Stomach smooth muscle (tissue), 2 donors: Measurements from ENCODE around the gene OVOL1.
A peak's percentile ranks its signal among the peaks of the same experiment; 100 is the strongest.
"Not testable (repeated sequence)": the region's sequence is repeated elsewhere in the genome, so short reads cannot be mapped to it uniquely, and the experiment has no call there.

Experiments used
- H3K27ac ChIP-seq: one replicate; pipeline ENCODE4 v1.7.0; 2013; ENCODE audit warnings: mild to moderate bottlenecking, low read length, inconsistent platforms
- H3K27me3 ChIP-seq, 2 donors: one replicate each; pipeline ENCODE4 v1.7.0; 2013; ENCODE audit warnings: low read length in 2 of 2; ENCODE audit not compliant: insufficient read depth in 2 of 2, control insufficient read depth in 1 of 2
- H3K36me3 ChIP-seq, 2 donors: one replicate each; pipeline ENCODE4 v1.7.0; 2013; ENCODE audit warnings: low read length in 2 of 2; ENCODE audit not compliant: control insufficient read depth in 2 of 2, insufficient read depth in 2 of 2
- H3K4me1 ChIP-seq: one replicate; pipeline ENCODE4 v1.7.0; 2013; ENCODE audit warnings: low read length; ENCODE audit not compliant: control insufficient read depth, insufficient read depth
- H3K4me3 ChIP-seq, 2 donors: one replicate each; pipeline ENCODE4 v1.7.0; 2013; ENCODE audit warnings: low read length in 2 of 2
- H3K9ac ChIP-seq, 2 donors: one replicate each; pipeline ENCODE4 v1.7.0; 2013; ENCODE audit warnings: low read length in 2 of 2, mild to moderate bottlenecking in 1 of 2
- H3K9me3 ChIP-seq, 2 donors: one replicate each; pipeline ENCODE4 v1.7.0; 2013; ENCODE audit warnings: low read length in 2 of 2; ENCODE audit not compliant: control insufficient read depth in 2 of 2
- donor health status: healthy.
- donor health status: Pancreatic carcinoma.

The OVOL1 gene

DNA sequence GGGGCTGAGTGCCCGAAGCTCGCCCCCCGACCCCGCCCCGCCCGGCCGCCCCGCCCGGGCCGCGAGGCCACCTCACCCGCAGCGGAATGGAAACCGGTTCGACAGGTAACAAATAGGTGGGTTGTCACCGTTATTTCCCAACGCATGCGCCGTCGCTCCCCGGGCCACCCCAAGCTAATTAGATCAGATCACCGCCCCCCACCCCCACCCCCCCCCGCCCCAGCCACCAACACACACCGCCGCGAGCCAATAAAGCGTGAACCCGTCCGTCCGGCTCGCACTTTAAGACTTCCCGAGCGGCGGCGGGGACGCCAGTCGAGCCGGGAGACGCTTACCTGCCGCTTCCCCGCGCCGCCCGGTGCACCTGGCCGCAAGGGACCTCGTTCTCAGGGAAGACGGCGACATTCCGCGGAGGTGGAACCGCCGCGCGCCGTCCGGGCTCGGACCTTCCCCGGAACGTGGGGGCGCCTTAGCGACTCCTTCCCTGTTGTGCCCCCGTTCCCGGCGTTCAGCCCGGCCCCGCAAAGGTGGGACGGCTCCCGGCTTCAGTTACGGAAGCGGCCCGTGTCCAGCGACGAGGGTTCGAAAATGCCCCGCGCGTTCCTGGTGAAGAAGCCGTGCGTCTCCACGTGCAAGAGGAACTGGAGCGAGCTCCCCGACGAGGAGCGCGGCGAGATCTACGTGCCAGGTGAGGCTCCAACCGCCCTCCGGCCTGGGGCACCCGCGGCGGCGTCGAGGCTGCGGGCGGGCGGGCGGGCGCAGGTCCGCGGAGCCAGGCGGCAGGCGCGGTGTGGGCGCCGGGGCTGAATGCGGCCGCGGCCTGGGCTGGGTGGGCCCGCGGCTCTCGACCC, at the start of gene OVOL1:
TSS of gene OVOL1 (plus strand) at position 278 of the 851 bp plus-strand sequence. CDS start at position 589, 311 bp downstream.
- H3K27me3 ChIP-seq: peaks cover 35 to 41% of the 10 kb centered on the region in 2 donors
- H3K27ac ChIP-seq: no peak within 1 kb of the TSS
- no peaks in the 10 kb centered on the region for H3K9me3 ChIP-seq
- no peaks in the 10 kb centered on the region for H3K36me3 ChIP-seq
- peak within 1 kb of the TSS in 1 of 2 donors; percentile 54 for H3K4me3 ChIP-seq
- H3K9ac ChIP-seq: no peak within 1 kb of the TSS
- peaks cover 18% of the 10 kb centered on the region for H3K4me1 ChIP-seq

DNA sequence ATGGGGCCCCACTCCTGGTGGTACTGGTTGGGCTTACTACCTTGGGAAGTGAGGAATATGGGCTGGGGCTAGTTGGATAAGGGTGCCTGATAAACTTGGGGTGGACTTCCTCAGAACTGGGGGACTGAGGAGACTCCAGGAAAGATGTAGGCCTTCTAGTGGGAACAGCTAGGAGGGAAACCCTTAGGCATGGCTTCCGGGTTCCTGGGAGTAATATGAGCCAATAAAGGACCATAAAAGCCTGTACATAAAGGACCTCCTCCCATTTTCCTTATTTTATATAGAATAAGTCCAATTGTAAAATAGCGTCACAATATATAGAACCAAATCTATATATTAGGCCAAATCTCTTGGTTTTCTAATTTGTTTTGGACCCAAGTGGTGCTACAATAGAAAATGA, 47.8 kb upstream of the OVOL1 start:
- Histone ChIP-seq H3K4me3 (no peak overlapping the region), H3K9ac (no peak overlapping the region), H3K27ac (no peak overlapping the region), H3K36me3 (no peaks in the 10 kb centered on the region), H3K4me1 (no peaks in the 10 kb centered on the region), H3K27me3 (peaks cover 0 to 11% of the 10 kb centered on the region in 2 donors), H3K9me3 (no peaks in the 10 kb centered on the region)

DNA sequence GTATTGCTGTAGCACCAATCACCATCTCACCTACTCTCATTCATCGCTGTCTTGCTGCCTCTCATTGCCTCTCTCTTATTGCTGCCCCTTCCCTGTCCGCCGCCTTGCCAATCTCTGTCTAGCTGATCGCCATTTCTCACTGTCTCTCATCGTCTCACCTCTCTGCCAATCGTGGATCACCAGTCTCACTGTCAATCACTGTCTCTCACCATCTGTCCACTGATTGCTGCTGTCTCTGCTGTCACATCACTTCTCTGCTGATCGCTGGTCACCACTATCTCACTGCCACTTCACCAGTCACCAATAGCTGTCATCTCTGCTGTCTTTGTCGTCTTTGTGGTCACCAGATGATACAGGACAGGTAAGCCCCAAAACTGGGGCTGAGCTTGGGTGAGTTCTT, 45.7 kb upstream of the OVOL1 start:
- Histone ChIP-seq H3K36me3 (no peaks in the 10 kb centered on the region), H3K4me3 (no peak overlapping the region), H3K27me3 (peaks cover 0 to 11% of the 10 kb centered on the region in 2 donors), H3K4me1 (no peaks in the 10 kb centered on the region), H3K9ac (no peak overlapping the region), H3K27ac (no peak overlapping the region), H3K9me3 (no peaks in the 10 kb centered on the region)

DNA sequence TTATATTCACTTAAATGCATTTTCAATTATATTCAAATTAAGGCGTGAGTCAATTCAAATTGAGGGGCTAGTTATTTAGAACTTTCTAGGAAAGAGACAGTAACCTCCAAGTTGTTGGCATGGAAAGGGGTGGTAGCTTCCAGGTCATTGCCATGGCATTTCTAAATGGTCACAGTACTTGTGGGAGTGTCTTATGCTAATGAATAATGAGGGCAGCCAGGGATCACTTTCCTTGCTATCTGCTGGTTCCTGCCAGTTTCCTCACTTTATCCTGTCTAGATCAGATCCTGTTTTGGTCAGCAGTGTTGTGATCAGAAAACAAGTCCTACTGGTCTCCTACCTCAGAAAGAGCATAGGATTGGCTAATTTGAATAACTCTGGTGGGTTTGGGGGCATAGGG, 44.5 kb upstream of the OVOL1 start:
- Histone ChIP-seq H3K9ac (no peak overlapping the region), H3K4me1 (no peaks in the 10 kb centered on the region), H3K4me3 (no peak overlapping the region), H3K27ac (no peak overlapping the region), H3K27me3 (peaks cover 0 to 11% of the 10 kb centered on the region in 2 donors), H3K9me3 (no peaks in the 10 kb centered on the region), H3K36me3 (no peaks in the 10 kb centered on the region)

DNA sequence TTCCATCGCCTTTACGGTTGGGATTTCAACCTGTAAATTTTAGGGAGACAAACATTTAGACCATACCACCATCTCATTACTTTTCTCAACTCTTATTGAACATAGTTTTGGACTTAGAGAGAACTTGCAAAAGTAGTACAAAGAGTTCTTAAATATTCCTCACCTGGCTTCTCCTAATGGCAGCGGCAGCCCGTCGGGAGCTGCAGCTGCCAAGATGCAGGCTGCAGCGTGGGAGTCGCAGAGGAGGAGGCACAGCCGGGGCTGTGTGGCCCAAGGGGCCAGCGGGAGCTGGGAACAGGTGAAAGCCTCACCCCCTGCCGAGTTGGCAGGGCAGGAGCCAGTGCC, 43.2 kb upstream of the OVOL1 start:
- Histone ChIP-seq H3K9me3 (peaks cover 0 to 2% of the 10 kb centered on the region in 2 donors), H3K36me3 (no peaks in the 10 kb centered on the region), H3K4me1 (no peaks in the 10 kb centered on the region), H3K27me3 (peaks cover 0 to 8% of the 10 kb centered on the region in 2 donors), H3K9ac (no peak overlapping the region), H3K4me3 (no peak overlapping the region), H3K27ac (no peak overlapping the region)

DNA sequence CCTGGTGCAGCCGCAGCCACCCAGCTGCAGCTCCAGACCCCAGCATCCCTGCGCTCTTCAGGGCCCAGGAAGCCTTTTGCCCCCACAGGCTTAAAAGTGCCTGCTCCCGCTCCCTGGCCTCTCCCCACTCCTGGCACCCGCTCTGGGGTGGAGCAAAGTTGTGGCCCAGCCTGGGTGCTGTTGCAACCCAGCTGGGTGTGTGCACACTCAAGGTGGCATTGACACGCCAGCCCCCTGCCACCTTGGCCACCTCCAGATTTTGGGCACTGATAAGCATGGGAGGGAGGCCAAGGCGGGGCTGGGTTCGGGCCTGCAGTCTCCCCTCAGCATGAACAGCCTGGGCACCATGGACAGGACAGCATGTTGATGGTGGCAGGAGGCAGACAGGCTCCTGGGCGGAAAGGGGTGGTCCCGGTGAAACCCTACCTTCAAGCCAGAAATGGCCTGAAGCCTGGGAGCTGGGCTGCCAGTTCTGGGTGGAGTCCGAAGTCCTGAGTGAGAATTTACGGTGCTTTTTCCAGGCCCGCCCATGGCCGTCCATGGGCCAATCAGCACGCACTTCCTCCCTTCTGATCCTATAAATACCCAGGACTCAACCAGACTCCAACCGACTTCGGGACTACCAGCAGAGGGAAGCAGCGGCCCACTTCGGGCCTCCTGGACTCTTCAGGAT, 42.7 kb upstream of the OVOL1 start:
- Histone ChIP-seq H3K4me1 (no peaks in the 10 kb centered on the region), H3K9ac (no peak overlapping the region), H3K27me3 (peaks cover 0 to 8% of the 10 kb centered on the region in 2 donors), H3K27ac (no peak overlapping the region), H3K4me3 (no peak overlapping the region), H3K9me3 (peaks cover 0 to 2% of the 10 kb centered on the region in 2 donors), H3K36me3 (no peaks in the 10 kb centered on the region)

DNA sequence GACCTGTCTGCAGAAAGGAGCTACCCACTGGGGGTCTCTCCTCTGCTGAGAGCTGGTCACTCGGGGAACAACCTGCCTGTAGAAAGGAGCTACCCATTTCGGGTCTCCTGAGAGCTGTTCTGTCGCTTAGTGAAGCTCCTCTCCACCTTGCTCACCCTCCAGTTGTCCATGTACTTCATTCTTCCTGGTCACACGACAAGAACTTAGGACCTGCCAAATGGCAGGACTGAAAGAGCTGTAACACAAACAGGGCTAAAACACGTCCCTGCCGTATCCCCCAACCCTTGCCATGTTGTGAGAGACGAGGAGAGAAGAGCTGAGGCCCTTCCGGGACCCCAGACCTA, 42.2 kb upstream of the OVOL1 start:
- no peaks in the 10 kb centered on the region for H3K36me3 ChIP-seq
- H3K27ac ChIP-seq: no peak overlapping the region
- H3K4me1 ChIP-seq: no peaks in the 10 kb centered on the region
- H3K9ac ChIP-seq: no peak overlapping the region
- peaks cover 0 to 8% of the 10 kb centered on the region in 2 donors for H3K27me3 ChIP-seq
- H3K9me3 ChIP-seq: peaks cover 0 to 2% of the 10 kb centered on the region in 2 donors
- no peak overlapping the region for H3K4me3 ChIP-seq

DNA sequence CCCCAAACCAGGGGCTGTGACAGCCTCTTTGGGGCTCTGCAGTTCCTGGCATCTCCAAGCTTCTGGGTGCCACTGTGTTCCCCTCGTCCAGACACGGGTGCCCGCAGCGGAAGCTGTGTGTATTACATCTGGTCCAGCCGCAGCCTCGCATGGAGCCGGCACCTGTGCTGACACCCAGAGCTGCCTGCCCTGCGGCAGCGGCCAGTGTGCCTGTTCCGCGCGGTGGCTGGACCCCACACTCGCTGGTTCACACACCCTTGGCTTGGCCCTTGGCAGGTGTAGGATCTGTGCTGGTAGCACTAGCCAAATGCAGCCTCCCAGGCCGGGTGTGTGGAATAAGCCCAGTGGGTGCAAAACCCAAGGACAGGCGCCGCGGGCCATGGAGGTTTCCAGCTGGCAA, 41.8 kb upstream of the OVOL1 start:
- H3K36me3 ChIP-seq: no peaks in the 10 kb centered on the region
- no peaks in the 10 kb centered on the region for H3K4me1 ChIP-seq
- peaks cover 0 to 2% of the 10 kb centered on the region in 2 donors for H3K9me3 ChIP-seq
- H3K27me3 ChIP-seq: peaks cover 0 to 8% of the 10 kb centered on the region in 2 donors
- no peak overlapping the region for H3K27ac ChIP-seq
- no peak overlapping the region for H3K4me3 ChIP-seq
- H3K9ac ChIP-seq: no peak overlapping the region

DNA sequence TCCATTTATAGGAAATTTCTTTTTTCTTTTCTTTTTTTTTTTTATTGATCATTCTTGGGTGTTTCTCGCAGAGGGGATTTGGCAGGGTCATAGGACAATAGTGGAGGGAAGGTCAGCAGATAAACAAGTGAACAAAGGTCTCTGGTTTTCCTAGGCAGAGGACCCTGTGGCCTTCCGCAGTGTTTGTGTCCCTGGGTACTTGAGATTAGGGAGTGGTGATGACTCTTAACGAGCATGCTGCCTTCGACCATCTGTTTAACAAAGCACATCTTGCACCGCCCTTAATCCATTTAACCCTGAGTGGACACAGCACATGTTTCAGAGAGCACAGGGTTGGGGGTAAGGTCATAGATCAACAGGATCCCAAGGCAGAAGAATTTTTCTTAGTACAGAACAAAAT, 24.7 kb upstream of the OVOL1 start:
- not testable (repeated sequence) for H3K9me3 ChIP-seq

DNA sequence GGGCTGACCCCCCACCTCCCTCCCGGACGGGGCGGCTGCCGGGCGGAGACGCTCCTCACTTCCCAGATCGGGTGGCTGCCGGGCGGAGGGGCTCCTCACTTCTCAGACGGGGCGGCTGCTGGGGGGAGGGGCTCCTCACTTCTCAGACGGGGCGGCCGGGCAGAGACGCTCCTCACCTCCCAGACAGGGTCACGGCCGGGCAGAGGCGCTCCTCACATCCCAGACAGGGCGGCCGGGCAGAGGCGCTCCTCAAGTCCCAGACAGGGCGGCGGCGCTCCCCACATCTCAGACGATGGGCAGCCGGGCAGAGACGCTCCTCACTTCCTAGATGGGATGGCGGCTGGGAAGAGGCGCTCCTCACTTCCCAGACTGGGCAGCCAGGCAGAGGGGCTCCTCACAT, 24.0 kb upstream of the OVOL1 start:
- not testable (repeated sequence) for H3K9ac ChIP-seq, H3K9me3 ChIP-seq, H3K4me1 ChIP-seq, H3K4me3 ChIP-seq, H3K27ac ChIP-seq, H3K36me3 ChIP-seq, H3K27me3 ChIP-seq

More for the DNA sequence above, 24.7 kb upstream of the OVOL1 start:
- H3K9ac ChIP-seq, H3K27ac ChIP-seq, H3K27me3 ChIP-seq, H3K36me3 ChIP-seq, H3K4me3 ChIP-seq, H3K4me1 ChIP-seq: not testable (repeated sequence)

DNA sequence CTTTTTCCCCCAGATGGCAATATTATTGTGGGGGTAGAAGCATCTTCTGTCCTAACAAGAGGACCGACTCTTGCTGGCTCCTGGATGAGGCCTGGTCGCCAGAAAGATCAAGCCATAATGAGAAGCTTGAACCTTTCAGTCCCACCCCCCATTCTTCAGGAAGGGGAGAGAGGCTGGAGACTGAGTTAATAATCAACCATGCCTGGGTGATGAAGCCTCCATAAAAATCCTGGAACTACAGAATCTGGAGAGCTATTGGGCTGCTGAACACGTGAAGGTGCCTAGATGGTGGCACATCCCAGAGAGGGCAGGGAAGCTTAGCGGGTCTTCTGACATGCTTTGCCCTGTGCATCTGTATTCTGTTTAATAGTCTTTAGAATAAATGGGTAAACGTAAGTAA, 22.4 kb upstream of the OVOL1 start:
- H3K4me1 ChIP-seq: no peaks in the 10 kb centered on the region
- no peak overlapping the region for H3K4me3 ChIP-seq
- H3K36me3 ChIP-seq: no peaks in the 10 kb centered on the region
- H3K9me3 ChIP-seq: no peaks in the 10 kb centered on the region
- no peak overlapping the region for H3K27ac ChIP-seq
- H3K27me3 ChIP-seq: peaks cover 0 to 3% of the 10 kb centered on the region in 2 donors
- peak overlapping the region in 1 of 2 donors; percentile 13 for H3K9ac ChIP-seq
